Left hindlimb (tissue), 1 donor: ENCODE results near the gene SELENOW.

Source experiments
- DNase-seq: peaks from one replicate; pipeline ENCODE4 v3.0.0-alpha.2; 2018

SELENOW gene

DNA sequence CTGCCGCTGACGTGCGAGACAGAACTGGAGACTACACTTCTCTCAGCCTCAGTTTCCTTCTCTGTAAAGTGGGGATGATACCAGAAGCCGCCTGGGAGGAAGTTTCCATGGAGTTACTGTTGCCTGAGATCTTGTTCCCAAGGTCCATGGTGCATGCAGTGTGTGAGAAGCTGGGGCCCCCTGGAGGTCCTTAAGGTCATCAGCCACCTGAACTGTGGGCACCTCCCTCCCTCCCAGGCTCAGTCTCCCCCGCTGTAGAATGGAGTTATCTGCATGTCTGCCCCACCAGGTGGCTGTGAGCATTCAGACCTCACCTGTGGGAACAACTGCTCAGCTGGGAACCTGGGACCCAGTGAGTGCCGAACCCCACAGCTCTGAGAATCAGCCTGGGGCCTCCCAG, 45.9 kb downstream of the SELENOW start:
- DNase-seq: no peak

DNA sequence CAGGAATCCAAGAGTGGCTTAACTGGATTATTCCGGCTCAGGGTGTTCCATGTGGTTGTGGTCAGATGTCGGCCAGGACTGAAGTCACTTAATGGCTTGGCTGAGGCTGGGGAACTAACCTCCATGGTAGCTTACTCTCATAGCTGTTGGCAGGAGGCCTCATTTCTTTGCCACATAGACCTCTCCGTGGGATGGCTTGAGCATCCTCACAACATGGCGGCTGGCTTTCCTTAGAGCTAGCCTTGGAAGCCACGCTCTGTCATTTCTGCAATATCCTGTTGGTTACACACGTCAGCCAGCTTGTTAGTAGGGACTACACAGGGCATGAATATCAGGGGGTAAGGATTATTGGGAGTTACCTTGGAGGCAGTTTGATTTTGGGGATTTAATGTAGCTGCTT, 48.3 kb downstream of the SELENOW start:
- DNase-seq: no peak

DNA sequence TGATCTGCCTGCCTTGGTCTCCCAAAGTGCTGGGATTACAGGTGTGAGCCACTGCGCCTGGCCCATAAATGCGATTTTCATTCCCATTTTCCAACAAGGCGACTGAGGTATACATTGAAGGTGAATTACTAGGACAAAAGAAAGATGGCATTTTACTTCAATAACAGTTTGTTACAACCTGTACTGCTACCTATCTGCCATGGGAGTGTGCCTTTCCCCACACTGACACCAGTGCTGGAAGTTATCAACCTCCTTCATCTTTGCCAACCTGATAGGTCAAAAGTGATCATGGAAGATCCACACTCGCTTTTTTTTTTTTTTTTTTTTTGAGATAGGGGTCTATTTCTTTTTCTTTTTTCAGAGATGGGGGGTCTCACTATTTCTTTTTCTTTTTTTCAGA, 54.2 kb downstream of the SELENOW start:
- no peak for DNase-seq
